IMR-90 (cell line): ENCODE data around the gene PRR5L. TPM values are rescaled to one million over a fixed set of nuclear protein-coding genes. Genes with fewer than 3 reads are reported as not detected.

Experiments
- ATAC-seq: fragments of 200-7000 bp; cut with Tn5 transposase; 2 replicates; pipeline ENCODE4 v1.9.1; 2020; ENCODE audit warnings: low read depth, mild to moderate bottlenecking, moderate library complexity
- BruUV-seq: library from RNA; stranded (reverse); fragments of 400-500 nt; replicated peaks from 2 replicates; lab custom pipeline; 2021; lab: Mats Ljungman, UMichigan
- CTCF ChIA-PET: fragments of 300-600 bp; formaldehyde crosslinking; extraction: SDS; loops from one replicate; lab custom pipeline; 2021; ENCODE audit warnings: antibody characterized with exemption; lab: Yijun Ruan, JAX
- POLR2A ChIA-PET: fragments of 300-600 bp; sonication (Branson Sonifier 250); formaldehyde crosslinking; loops from one replicate; lab custom pipeline; 2022; ENCODE audit warnings: antibody characterized with exemption; ENCODE audit not compliant: unreplicated experiment; lab: Charles Lee
- DNase-seq: peaks from one replicate; pipeline ENCODE4 v3.0.0; 2013
- H2AFZ ChIP-seq: replicated peaks from 2 replicates; pipeline ENCODE3; 2013; ENCODE audit warnings: low read length, mild to moderate bottlenecking; ENCODE audit not compliant: poor library complexity
- H2AK5ac ChIP-seq: 2 replicates; pipeline ENCODE4 v1.6.1; 2013; ENCODE audit warnings: low read depth, low read length, inconsistent platforms
- H2AK9ac ChIP-seq: replicated peaks from 2 replicates; pipeline ENCODE3; 2013; ENCODE audit warnings: mild to moderate bottlenecking, low read depth, low read length, moderate library complexity; ENCODE audit not compliant: poor library complexity
- H2BK120ac ChIP-seq: 2 replicates; pipeline ENCODE4 v1.6.1; 2013; ENCODE audit warnings: low read depth, low read length, inconsistent platforms
- H2BK15ac ChIP-seq: 3 replicates; pipeline ENCODE4 v1.6.1; 2013; ENCODE audit warnings: low read depth, low read length, inconsistent platforms
- H2BK20ac ChIP-seq: 2 replicates; pipeline ENCODE4 v1.6.1; 2013; ENCODE audit warnings: low read depth, mild to moderate bottlenecking, inconsistent platforms, low read length, moderate library complexity
- H2BK5ac ChIP-seq: 2 replicates; pipeline ENCODE4 v1.6.1; 2013; ENCODE audit warnings: mild to moderate bottlenecking, low read depth, low read length, inconsistent platforms; ENCODE audit not compliant: poor library complexity, severe bottlenecking
- H3K14ac ChIP-seq: replicated peaks from 2 replicates; pipeline ENCODE4 v1.6.1; 2013; ENCODE audit warnings: low read depth, low read length, inconsistent platforms
- H3K18ac ChIP-seq: 2 replicates; pipeline ENCODE4 v1.6.1; 2013; ENCODE audit warnings: low read depth, low read length, control low read depth
- H3K23ac ChIP-seq: 2 replicates; pipeline ENCODE4 v1.6.1; 2013; ENCODE audit warnings: low read depth, low read length, inconsistent platforms
- H3K27ac ChIP-seq: 2 replicates; pipeline ENCODE4 v1.5.1; 2013; ENCODE audit warnings: mild to moderate bottlenecking, control low read depth, low read length; ENCODE audit not compliant: insufficient read depth
- H3K27me3 ChIP-seq: 2 replicates; pipeline ENCODE4 v1.6.1; 2013; ENCODE audit warnings: low read length; ENCODE audit not compliant: control insufficient read depth, insufficient read depth
- H3K36me3 ChIP-seq: 2 replicates; pipeline ENCODE4 v1.6.1; 2013; ENCODE audit warnings: low read length, mixed read lengths; ENCODE audit not compliant: control insufficient read depth, insufficient read depth
- H3K4ac ChIP-seq: 2 replicates; pipeline ENCODE4 v1.6.1; 2013; ENCODE audit warnings: low read depth, low read length, inconsistent platforms
- H3K4me1 ChIP-seq: 2 replicates; pipeline ENCODE4 v1.6.1; 2013; ENCODE audit warnings: low read length, mixed read lengths; ENCODE audit not compliant: control insufficient read depth, insufficient read depth
- H3K4me2 ChIP-seq: 2 replicates; pipeline ENCODE4 v1.6.1; 2013; ENCODE audit warnings: low read depth, mild to moderate bottlenecking, control low read depth, low read length, moderate library complexity
- H3K4me3 ChIP-seq: 2 replicates; pipeline ENCODE4 v1.5.1; 2013; ENCODE audit warnings: low read depth, mild to moderate bottlenecking, control low read depth, low read length, moderate library complexity; ENCODE audit not compliant: insufficient read depth
- H3K56ac ChIP-seq: 2 replicates; pipeline ENCODE4 v1.6.1; 2013; ENCODE audit warnings: low read length, inconsistent platforms; ENCODE audit not compliant: insufficient read depth; ENCODE audit errors: extremely low read depth
- H3K79me1 ChIP-seq, 2 experiments: 2 replicates each; pipeline ENCODE4 v1.6.1; 2013; ENCODE audit warnings: low read length in 2 of 2, inconsistent platforms in 1 of 2, low read depth in 1 of 2
- H3K9ac ChIP-seq: 2 replicates; pipeline ENCODE4 v1.6.1; 2013; ENCODE audit warnings: low read depth, low read length, control low read depth
- H3K9me1 ChIP-seq: 2 replicates; pipeline ENCODE4 v1.6.1; 2013; ENCODE audit warnings: low read length, inconsistent platforms; ENCODE audit not compliant: insufficient read depth
- H3K9me3 ChIP-seq: 2 replicates; pipeline ENCODE4 v1.6.1; 2013; ENCODE audit warnings: low read length; ENCODE audit not compliant: control insufficient read depth, insufficient read depth
- H4K20me1 ChIP-seq: 2 replicates; pipeline ENCODE4 v1.6.1; 2013; ENCODE audit warnings: low read length, inconsistent platforms; ENCODE audit not compliant: insufficient read depth
- H4K5ac ChIP-seq: 2 replicates; pipeline ENCODE4 v1.6.1; 2013; ENCODE audit warnings: mild to moderate bottlenecking, low read depth, low read length, control low read depth
- H4K8ac ChIP-seq, 2 experiments: 2 replicates each; pipeline ENCODE4 v1.6.1; 2013; ENCODE audit warnings: low read depth in 2 of 2, low read length in 2 of 2, control low read depth in 1 of 2, inconsistent platforms in 1 of 2
- H4K91ac ChIP-seq: 2 replicates; pipeline ENCODE4 v1.6.1; 2013; ENCODE audit warnings: low read depth, low read length, inconsistent platforms; ENCODE audit not compliant: insufficient read depth
- BHLHE40 ChIP-seq: fragments of 150-350 bp; IDR thresholded peaks from 2 replicates; pipeline ENCODE4 v1.6.1; 2016; ENCODE audit warnings: mild to moderate bottlenecking, low read depth, low read length
- CEBPB ChIP-seq: IDR thresholded peaks from 2 replicates; pipeline ENCODE4 v1.6.1; 2012; ENCODE audit warnings: low read depth, low read length, improper control_type of control experiment
- CHD1 ChIP-seq: IDR thresholded peaks from 2 replicates; pipeline ENCODE4 v1.6.1; 2012; ENCODE audit warnings: low read depth, low read length, improper control_type of control experiment
- FOS ChIP-seq: fragments of 150-350 bp; IDR thresholded peaks from 2 replicates; pipeline ENCODE4 v1.6.1; 2016; ENCODE audit warnings: low read depth, low read length
- MAFK ChIP-seq: IDR thresholded peaks from 2 replicates; pipeline ENCODE4 v1.6.1; 2012; ENCODE audit warnings: low read depth, low read length, improper control_type of control experiment
- MAZ ChIP-seq: IDR thresholded peaks from 2 replicates; pipeline ENCODE4 v1.6.1; 2012; ENCODE audit warnings: low read depth, mild to moderate bottlenecking, low read length, improper control_type of control experiment, moderate library complexity, borderline replicate concordance
- MXI1 ChIP-seq: IDR thresholded peaks from 2 replicates; pipeline ENCODE4 v1.6.1; 2012; ENCODE audit warnings: low read depth, mild to moderate bottlenecking, low read length, moderate library complexity, borderline replicate concordance
- NFE2L2 ChIP-seq: fragments of 150-350 bp; IDR thresholded peaks from 2 replicates; pipeline ENCODE4 v1.6.1; 2016; ENCODE audit warnings: low read depth, mild to moderate bottlenecking, low read length
- POLR2A ChIP-seq: IDR thresholded peaks from 2 replicates; pipeline ENCODE4 v1.6.1; 2012; ENCODE audit warnings: mild to moderate bottlenecking, low read depth, low read length
- RAD21 ChIP-seq: IDR thresholded peaks from 2 replicates; pipeline ENCODE4 v1.6.1; 2012; ENCODE audit warnings: low read length, improper control_type of control experiment
- RCOR1 ChIP-seq: IDR thresholded peaks from 2 replicates; pipeline ENCODE4 v1.6.1; 2012; ENCODE audit warnings: mild to moderate bottlenecking, low read length, improper control_type of control experiment; ENCODE audit not compliant: insufficient replicate concordance
- RFX5 ChIP-seq: IDR thresholded peaks from 2 replicates; pipeline ENCODE4 v1.8.0; 2012; ENCODE audit warnings: low read depth, mild to moderate bottlenecking, low read length, moderate library complexity
- SMC3 ChIP-seq: fragments of 150-350 bp; IDR thresholded peaks from 2 replicates; pipeline ENCODE4 v1.6.1; 2016; ENCODE audit warnings: low read depth, mild to moderate bottlenecking, antibody characterized with exemption, low read length, moderate library complexity
- WGBS, 2 experiments: methylation state at CpG; one replicate each; pipeline versions ENCODE4 v1.1.5 to v1.1.7; 2013; ENCODE audit warnings: missing lambda C conversion rate in 2 of 2; ENCODE audit not compliant: insufficient read length in 1 of 2; ENCODE audit errors: extremely low coverage in 2 of 2; 5-methylcytosine and 5-hydroxymethylcytosine counted together
- dilution Hi-C: fragments of 300-500 bp; cut with HindIII; formaldehyde crosslinking; loops from one replicate; pipeline ENCODE4 v1.14.3; 2018; ENCODE audit warnings: low sequenced_read_pairs; ENCODE audit not compliant: unreplicated experiment
- in situ Hi-C: fragments of 300-500 bp; cut with MboI; formaldehyde crosslinking; loops from 3 replicates; pipeline ENCODE4 v1.14.3; 2019; ENCODE audit warnings: low sequenced_read_pairs, inconsistent platforms, mixed read lengths
- intact Hi-C: fragments of 100-400 bp; cut with micrococcal nuclease; formaldehyde crosslinking; loops from 2 replicates; pipeline ENCODE4 v1.10.0; 2022
- polyA plus RNA-seq, 3 experiments: library from polyadenylated mRNA; depleted of rRNA; stranded (reverse); fragments of >200 nt; gene quantifications; 2 replicates each; pipeline ENCODE4 v1.2.3, GENCODE V29; 2012; ENCODE audit warnings: low replicate concordance in 1 of 3
- total RNA-seq: library from RNA; depleted of rRNA; stranded (reverse); fragments of >200 nt; gene quantifications from 2 replicates; pipeline ENCODE4 v1.2.3, GENCODE V29; 2012
- TF ChIP-seq, protein P1 (sequence below): conservative IDR thresholded peaks from 2 replicates; pipeline ENCODE4 v1.5.1; 2012; ENCODE audit warnings: mild to moderate bottlenecking, low read depth, low read length, improper control_type of control experiment
- TF ChIP-seq, protein P2 (sequence below): fragments of 150-350 bp; IDR thresholded peaks from 2 replicates; pipeline ENCODE4 v1.6.1; 2017; ENCODE audit warnings: mild to moderate bottlenecking, antibody characterized with exemption, low read length, low read depth
- TF ChIP-seq, protein P3 (sequence below): fragments of 150-350 bp; IDR thresholded peaks from 2 replicates; pipeline ENCODE4 v1.6.1; 2016; ENCODE audit warnings: low read depth, mild to moderate bottlenecking, low read length, moderate library complexity, borderline replicate concordance

Gene PRR5L
- total and polyA plus RNA-seq, 2 of the 4 experiments (the other 2 are of a cell fraction) = 2.9 to 3.6 TPM

DNA sequence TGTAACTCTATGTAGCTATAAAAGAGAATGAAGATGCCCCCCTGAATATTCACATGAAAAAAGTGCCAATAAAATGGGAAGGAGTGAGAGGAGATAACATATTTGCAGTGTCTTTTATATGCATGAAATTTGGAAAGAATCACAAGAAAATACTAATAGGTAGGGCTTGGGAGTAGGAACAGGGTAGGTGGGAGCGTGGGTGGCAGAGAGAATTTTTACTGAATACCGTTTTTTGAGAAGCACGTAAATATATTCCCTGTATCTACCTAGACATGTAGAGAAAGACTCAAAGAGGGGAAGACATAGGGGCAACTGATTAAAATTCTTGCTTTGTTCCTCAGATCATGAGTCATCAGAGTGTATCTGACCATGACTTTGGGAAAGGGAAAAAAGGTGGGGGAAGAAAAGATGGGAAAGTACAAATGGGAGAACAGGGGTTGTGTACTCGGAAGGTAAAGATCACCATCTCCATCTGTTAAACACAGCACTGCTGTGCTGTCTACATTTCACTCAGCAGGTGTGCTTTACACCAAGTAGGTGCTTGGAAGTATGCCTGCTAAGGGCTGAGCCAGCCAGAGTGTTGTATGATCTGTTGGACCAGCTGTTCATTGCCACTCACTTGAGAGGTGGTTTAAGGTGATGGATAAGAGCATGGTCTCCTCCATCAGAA, 16.0 kb downstream of the PRR5L start:
- Histone ChIP-seq H4K20me1 (0 out of 2 replicates have a peak, but pooled peaks cover 3% of the 10 kb centered on the region), H2AFZ (peak overlapping the region; percentile 47), H3K27me3 (peaks cover 36% of the 10 kb centered on the region), H3K14ac (peak overlapping the region; percentile 78), H2BK5ac (no peak overlapping the region), H2BK15ac (no peak overlapping the region; the same call in 2 of the 3 replicates), H3K27ac (no peak overlapping the region), H3K9me1 (peaks cover 5% of the 10 kb centered on the region), H3K4me1 (peaks cover 5% of the 10 kb centered on the region), H3K18ac (no peak overlapping the region), H4K5ac (no peak overlapping the region), H2AK5ac (peak overlapping the region; percentile 84), H3K4me2 (no peak overlapping the region), H3K4ac (peak overlapping the region; percentile 74), H2BK20ac (peak overlapping the region; percentile 86), H3K4me3 (no peak overlapping the region), H3K9me3 (no peaks in the 10 kb centered on the region), H3K23ac (0 out of 2 replicates have a peak overlapping the region, but pooled peaks have one; percentile 27), H4K91ac (peak overlapping the region; percentile 42; the same call in 1 of the 2 replicates), H4K8ac (no peak overlapping the region), H3K79me1 (no peaks in the 10 kb centered on the region), H3K36me3 (no peaks in the 10 kb centered on the region), H2AK9ac (no peak overlapping the region), H3K9ac (no peak overlapping the region), H3K56ac (no peak overlapping the region), H2BK120ac (peak overlapping the region; percentile 50)
- dilution Hi-C loops (no loop called here), in situ Hi-C loops (no loop called here), intact Hi-C loops (no loop called here)
- DNase-seq (peak; percentile 5), ATAC-seq (no peak; the same call in 1 of the 2 replicates)
- CTCF ChIA-PET = no interaction called here
- WGBS, 2 experiments = no CpG with 5 or more reads among the region's 4 CpGs
- POLR2A ChIA-PET = no interaction called here
- TF ChIP-seq RCOR1 = no peak
- TF ChIP-seq SMC3 = no peak
- TF ChIP-seq RAD21 = no peak
- TF ChIP-seq, protein P1, sequence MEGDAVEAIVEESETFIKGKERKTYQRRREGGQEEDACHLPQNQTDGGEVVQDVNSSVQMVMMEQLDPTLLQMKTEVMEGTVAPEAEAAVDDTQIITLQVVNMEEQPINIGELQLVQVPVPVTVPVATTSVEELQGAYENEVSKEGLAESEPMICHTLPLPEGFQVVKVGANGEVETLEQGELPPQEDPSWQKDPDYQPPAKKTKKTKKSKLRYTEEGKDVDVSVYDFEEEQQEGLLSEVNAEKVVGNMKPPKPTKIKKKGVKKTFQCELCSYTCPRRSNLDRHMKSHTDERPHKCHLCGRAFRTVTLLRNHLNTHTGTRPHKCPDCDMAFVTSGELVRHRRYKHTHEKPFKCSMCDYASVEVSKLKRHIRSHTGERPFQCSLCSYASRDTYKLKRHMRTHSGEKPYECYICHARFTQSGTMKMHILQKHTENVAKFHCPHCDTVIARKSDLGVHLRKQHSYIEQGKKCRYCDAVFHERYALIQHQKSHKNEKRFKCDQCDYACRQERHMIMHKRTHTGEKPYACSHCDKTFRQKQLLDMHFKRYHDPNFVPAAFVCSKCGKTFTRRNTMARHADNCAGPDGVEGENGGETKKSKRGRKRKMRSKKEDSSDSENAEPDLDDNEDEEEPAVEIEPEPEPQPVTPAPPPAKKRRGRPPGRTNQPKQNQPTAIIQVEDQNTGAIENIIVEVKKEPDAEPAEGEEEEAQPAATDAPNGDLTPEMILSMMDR = no peak
- TF ChIP-seq, protein P2, sequence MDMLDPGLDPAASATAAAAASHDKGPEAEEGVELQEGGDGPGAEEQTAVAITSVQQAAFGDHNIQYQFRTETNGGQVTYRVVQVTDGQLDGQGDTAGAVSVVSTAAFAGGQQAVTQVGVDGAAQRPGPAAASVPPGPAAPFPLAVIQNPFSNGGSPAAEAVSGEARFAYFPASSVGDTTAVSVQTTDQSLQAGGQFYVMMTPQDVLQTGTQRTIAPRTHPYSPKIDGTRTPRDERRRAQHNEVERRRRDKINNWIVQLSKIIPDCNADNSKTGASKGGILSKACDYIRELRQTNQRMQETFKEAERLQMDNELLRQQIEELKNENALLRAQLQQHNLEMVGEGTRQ = no peak
- no peak for TF ChIP-seq CHD1
- TF ChIP-seq MAFK = no peak
- no peak for TF ChIP-seq FOS
- no peak for TF ChIP-seq RFX5
- TF ChIP-seq CEBPB = no peak
- TF ChIP-seq NFE2L2 = no peak
- TF ChIP-seq MAZ = no peak
- TF ChIP-seq, protein P3, sequence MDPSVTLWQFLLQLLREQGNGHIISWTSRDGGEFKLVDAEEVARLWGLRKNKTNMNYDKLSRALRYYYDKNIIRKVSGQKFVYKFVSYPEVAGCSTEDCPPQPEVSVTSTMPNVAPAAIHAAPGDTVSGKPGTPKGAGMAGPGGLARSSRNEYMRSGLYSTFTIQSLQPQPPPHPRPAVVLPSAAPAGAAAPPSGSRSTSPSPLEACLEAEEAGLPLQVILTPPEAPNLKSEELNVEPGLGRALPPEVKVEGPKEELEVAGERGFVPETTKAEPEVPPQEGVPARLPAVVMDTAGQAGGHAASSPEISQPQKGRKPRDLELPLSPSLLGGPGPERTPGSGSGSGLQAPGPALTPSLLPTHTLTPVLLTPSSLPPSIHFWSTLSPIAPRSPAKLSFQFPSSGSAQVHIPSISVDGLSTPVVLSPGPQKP = no peak
- no peak for TF ChIP-seq MXI1
- TF ChIP-seq BHLHE40 = no peak
- TF ChIP-seq POLR2A = no peak
- BruUV-seq = no TSS peak
